ENCODE measurements around the gene FARP1.

Gene FARP1

GRCh38 chr13:98175043-98175442 lies 32.1 kb downstream of the FARP1 start:
- no peak for DNase-seq

GRCh38 chr13:98175823-98176222 lies 32.9 kb downstream of the FARP1 start:
- no peak for DNase-seq

GRCh38 chr13:98176777-98177608 lies 34.1 kb downstream of the FARP1 start, which contains the start of gene RNF113B:
Gene RNF113B (minus strand): TSS chr13:98177269. CDS start chr13:98177236, 33 bp downstream.
- no peak for DNase-seq

- DNase-seq: no peak
These were observed 37.2 kb downstream of the FARP1 start for GRCh38 chr13:98180092-98180491.

GRCh38 chr13:98181111-98181815 lies 38.4 kb downstream of the FARP1 start:
- no peak for DNase-seq

GRCh38 chr13:98182153-98182552 lies 39.3 kb downstream of the FARP1 start:
- no peak for DNase-seq

- no peak for DNase-seq
These were observed 39.7 kb downstream of the FARP1 start for GRCh38 chr13:98182589-98182988.

GRCh38 chr13:98184792-98185191 lies 41.9 kb downstream of the FARP1 start:
- DNase-seq: no peak

GRCh38 chr13:98187155-98187964 lies 44.5 kb downstream of the FARP1 start:
- DNase-seq: no peak

- no peak for DNase-seq
These were observed 45.0 kb downstream of the FARP1 start for GRCh38 chr13:98187965-98188261.

- no peak for DNase-seq
These were observed 45.8 kb downstream of the FARP1 start for GRCh38 chr13:98188544-98189166.

- DNase-seq: no peak
These were observed 47.1 kb downstream of the FARP1 start for GRCh38 chr13:98189841-98190505.

- DNase-seq: no peak
These were observed 48.1 kb downstream of the FARP1 start for GRCh38 chr13:98190889-98191444.

- DNase-seq: no peak
These were observed 49.1 kb downstream of the FARP1 start for GRCh38 chr13:98192008-98192407.

GRCh38 chr13:98195054-98195791 lies 52.3 kb downstream of the FARP1 start:
- DNase-seq: no peak

GRCh38 chr13:98198683-98199082 lies 55.8 kb downstream of the FARP1 start:
- DNase-seq: no peak

- DNase-seq: no peak
These were observed 56.6 kb downstream of the FARP1 start for GRCh38 chr13:98199480-98199879.

GRCh38 chr13:98200211-98200878 lies 57.5 kb downstream of the FARP1 start:
- no peak for DNase-seq

- no peak for DNase-seq
These were observed 58.3 kb downstream of the FARP1 start for GRCh38 chr13:98201189-98201588.

GRCh38 chr13:98201984-98202383 lies 59.1 kb downstream of the FARP1 start:
- no peak for DNase-seq
